Ovary (tissue), 3 donors: ENCODE results near the gene RYR3.

ENCODE experiments used
- CTCF ChIP-seq, 3 donors: fragments of 450-650 bp in 2 of 3; fragments of 200-600 bp in 1 of 3; IDR thresholded peaks; one replicate each; pipeline versions ENCODE4 v1.5.1 to v1.8.0; 2016 to 2022; ENCODE audit warnings: antibody characterized with exemption in 3 of 3, mild to moderate bottlenecking in 1 of 3
- EP300 ChIP-seq: sonication (generic); formaldehyde crosslinking; IDR thresholded peaks from one replicate; pipeline ENCODE4 v1.6.1; 2017; ENCODE audit warnings: antibody characterized with exemption
- POLR2A ChIP-seq: fragments of 450-650 bp; IDR thresholded peaks from one replicate; pipeline ENCODE4 v1.6.1; 2017; ENCODE audit warnings: antibody characterized with exemption, mild to moderate bottlenecking, moderate library complexity
- donor health status: DM: no; HTN: no; CAD: no.

GRCh38 chr15:33865416-33865815 is 554.6 kb downstream of the RYR3 start:
- no peak for TF ChIP-seq CTCF (IDR thresholded peaks at IDR 0.05)
- TF ChIP-seq EP300, result no peak
- no peak for TF ChIP-seq POLR2A
